ENCODE results near the gene CCDC63. TPM values are rescaled to one million over a fixed set of nuclear protein-coding genes. Genes with fewer than 3 reads are reported as not detected.
A peak's percentile ranks its signal among the peaks of the same experiment; 100 is the strongest.

CCDC63 gene
- total RNA-seq = not detected

GRCh38 chr12:110846615-110847566 is at the start of gene CCDC63:
TSS of gene CCDC63 (plus strand) at chr12:110846987. CDS start at chr12:110852955, 5,968 bp downstream.
- peak; percentile 86 for ATAC-seq
- peak; percentile 49 for DNase-seq (ENCODE audit: low spot score)

- DNase-seq (ENCODE audit: low spot score) = no peak
- ATAC-seq = no peak
These were observed 48.3 kb upstream of the CCDC63 start for GRCh38 chr12:110798461-110798860.

- ATAC-seq = no peak
- DNase-seq (ENCODE audit: low spot score) = no peak
These were observed 44.3 kb upstream of the CCDC63 start for GRCh38 chr12:110802489-110802888.

- no peak for ATAC-seq
- DNase-seq (ENCODE audit: low spot score) = no peak
These were observed 42.4 kb upstream of the CCDC63 start for GRCh38 chr12:110804406-110804805.

GRCh38 chr12:110807640-110808039 is 39.1 kb upstream of the CCDC63 start:
- no peak for DNase-seq (ENCODE audit: low spot score)
- no peak for ATAC-seq

GRCh38 chr12:110809149-110809548 is 37.6 kb upstream of the CCDC63 start:
- no peak for ATAC-seq
- DNase-seq (ENCODE audit: low spot score) = no peak

- ATAC-seq = no peak
These were observed 34.8 kb upstream of the CCDC63 start for GRCh38 chr12:110811972-110812371.

GRCh38 chr12:110813285-110813684 is 33.5 kb upstream of the CCDC63 start:
- DNase-seq (ENCODE audit: low spot score) (no peak), ATAC-seq (no peak)

More at GRCh38 chr12:110811972-110812371, 34.8 kb upstream of the CCDC63 start:
- no peak for DNase-seq (ENCODE audit: low spot score)

- no peak for ATAC-seq
- no peak for DNase-seq (ENCODE audit: low spot score)
These were observed 33.0 kb upstream of the CCDC63 start for GRCh38 chr12:110813756-110814155.

- ATAC-seq = no peak
- DNase-seq (ENCODE audit: low spot score) = no peak
These were observed 30.5 kb upstream of the CCDC63 start for GRCh38 chr12:110816248-110816647.

GRCh38 chr12:110816779-110817178 is 30.0 kb upstream of the CCDC63 start:
- no peak for ATAC-seq
- no peak for DNase-seq (ENCODE audit: low spot score)

- DNase-seq (ENCODE audit: low spot score) = no peak
- ATAC-seq = no peak
These were observed 28.3 kb upstream of the CCDC63 start for GRCh38 chr12:110818511-110818910.

GRCh38 chr12:110819150-110819549 is 27.6 kb upstream of the CCDC63 start:
- DNase-seq (ENCODE audit: low spot score) (no peak), ATAC-seq (no peak)

GRCh38 chr12:110819646-110820045 is 27.1 kb upstream of the CCDC63 start:
- ATAC-seq = no peak
- no peak for DNase-seq (ENCODE audit: low spot score)

GRCh38 chr12:110821917-110822316 is 24.9 kb upstream of the CCDC63 start:
- ATAC-seq (no peak), DNase-seq (ENCODE audit: low spot score) (no peak)

GRCh38 chr12:110822821-110823415 is 23.9 kb upstream of the CCDC63 start:
- ATAC-seq (no peak), DNase-seq (ENCODE audit: low spot score) (no peak)

- DNase-seq (ENCODE audit: low spot score) (no peak), ATAC-seq (no peak)
These were observed 22.4 kb upstream of the CCDC63 start for GRCh38 chr12:110824342-110824741.

- DNase-seq (ENCODE audit: low spot score) = no peak
These were observed 21.3 kb upstream of the CCDC63 start for GRCh38 chr12:110825530-110825929.

GRCh38 chr12:110826592-110827200 is 20.1 kb upstream of the CCDC63 start:
- peak; percentile 99 for ATAC-seq
- peak; percentile 83 for DNase-seq (ENCODE audit: low spot score)

More at GRCh38 chr12:110825530-110825929, 21.3 kb upstream of the CCDC63 start:
- no peak for ATAC-seq

- ATAC-seq (no peak), DNase-seq (ENCODE audit: low spot score) (no peak)
These were observed 17.5 kb upstream of the CCDC63 start for GRCh38 chr12:110829308-110829707.

GRCh38 chr12:110836291-110836690 is 10.5 kb upstream of the CCDC63 start:
- no peak for ATAC-seq
- no peak for DNase-seq (ENCODE audit: low spot score)

- ATAC-seq (no peak), DNase-seq (ENCODE audit: low spot score) (no peak)
These were observed 5.8 kb upstream of the CCDC63 start for GRCh38 chr12:110841007-110841406.
